Measurements from ENCODE around the gene GLG1.
"Not testable (repeated sequence)": the region's sequence is repeated elsewhere in the genome, so short reads cannot be mapped to it uniquely, and the experiment has no call there.

Gene GLG1

GRCh38 chr16:74438492-74438979, 168.4 kb downstream of the GLG1 start:
- TF ChIP-seq GATA2 (IDR thresholded peaks at IDR 0.05; ENCODE audit: low read depth, low read length) = no peak
- no peak for TF ChIP-seq GATA3 (IDR thresholded peaks at IDR 0.05; ENCODE audit: low read depth, low read length)

GRCh38 chr16:74431516-74431915, 175.4 kb downstream of the GLG1 start:
- TF ChIP-seq GATA3 (IDR thresholded peaks at IDR 0.05; ENCODE audit: low read depth, low read length) (no peak), GATA2 (IDR thresholded peaks at IDR 0.05; ENCODE audit: low read depth, low read length) (no peak)

GRCh38 chr16:74420612-74421481, 186.1 kb downstream of the GLG1 start, which contains the start of gene CLEC18B:
Gene CLEC18B, minus strand, starts transcription at chr16:74421478. Its CDS starts 208 bp downstream, at chr16:74421270.
- TF ChIP-seq GATA3, GATA2 (IDR thresholded peaks at IDR 0.05; ENCODE audit: low read depth, low read length): not testable (repeated sequence)
